NCI-H524 (cell line): ENCODE results near the gene ZBTB7C.
A peak's percentile ranks its signal among the peaks of the same experiment; 100 is the strongest.

Source experiments
- DNase-seq, 2 experiments: peaks; one replicate each; lab custom pipeline; 2025; lab: John Stamatoyannopoulos, UW

Gene ZBTB7C

GRCh38 chr18:48164701-48165100 lies 244.5 kb downstream of the ZBTB7C start:
- no peak for DNase-seq

GRCh38 chr18:48164116-48164515 lies 245.1 kb downstream of the ZBTB7C start:
- DNase-seq: peak in 1 of 2 experiments; percentile 37

GRCh38 chr18:48163738-48164115 lies 245.5 kb downstream of the ZBTB7C start:
- DNase-seq: no peak

DNA sequence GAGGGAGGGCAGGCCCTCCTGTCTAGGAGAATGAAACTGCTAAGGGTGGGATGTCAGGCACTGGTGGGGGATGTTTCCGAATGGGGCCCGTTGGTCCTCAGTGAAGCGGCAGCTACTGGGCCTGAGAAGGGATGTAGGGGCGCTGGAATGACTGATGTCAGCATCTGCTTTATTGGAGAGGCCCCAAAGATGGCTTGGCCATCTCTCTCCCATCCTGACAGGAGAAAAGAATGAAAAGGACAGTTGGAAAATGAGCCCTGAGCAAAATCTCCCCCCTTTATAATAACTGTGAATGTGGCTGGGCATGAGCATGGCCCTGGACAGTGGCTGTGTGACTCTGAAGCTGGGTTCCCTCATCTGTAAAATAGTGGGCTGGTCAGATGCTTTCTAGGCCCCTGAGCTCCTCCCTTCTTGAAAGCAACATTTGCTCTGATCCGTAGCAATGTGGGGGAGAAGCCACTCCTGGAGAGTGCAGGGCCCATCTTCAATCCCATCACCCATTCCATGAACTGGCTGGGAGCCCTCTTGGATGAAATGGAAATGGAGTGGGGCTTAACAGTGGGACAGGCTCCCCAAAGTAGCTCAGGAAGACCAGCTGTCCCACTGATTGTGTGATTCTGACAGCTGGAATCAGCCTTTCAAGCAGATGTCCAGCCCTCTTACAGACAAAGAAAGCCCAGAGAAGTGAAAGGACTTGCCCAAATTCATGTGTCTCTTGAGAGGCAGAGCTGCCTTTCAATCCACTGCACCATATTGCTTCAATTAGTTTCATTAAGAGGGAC lies 246.0 kb downstream of the ZBTB7C start:
- DNase-seq: peak; percentile 96 to 97

- peak; percentile 41 to 51 for DNase-seq
Measured at GRCh38 chr18:48161911-48162698, 247.1 kb downstream of the ZBTB7C start.

DNA sequence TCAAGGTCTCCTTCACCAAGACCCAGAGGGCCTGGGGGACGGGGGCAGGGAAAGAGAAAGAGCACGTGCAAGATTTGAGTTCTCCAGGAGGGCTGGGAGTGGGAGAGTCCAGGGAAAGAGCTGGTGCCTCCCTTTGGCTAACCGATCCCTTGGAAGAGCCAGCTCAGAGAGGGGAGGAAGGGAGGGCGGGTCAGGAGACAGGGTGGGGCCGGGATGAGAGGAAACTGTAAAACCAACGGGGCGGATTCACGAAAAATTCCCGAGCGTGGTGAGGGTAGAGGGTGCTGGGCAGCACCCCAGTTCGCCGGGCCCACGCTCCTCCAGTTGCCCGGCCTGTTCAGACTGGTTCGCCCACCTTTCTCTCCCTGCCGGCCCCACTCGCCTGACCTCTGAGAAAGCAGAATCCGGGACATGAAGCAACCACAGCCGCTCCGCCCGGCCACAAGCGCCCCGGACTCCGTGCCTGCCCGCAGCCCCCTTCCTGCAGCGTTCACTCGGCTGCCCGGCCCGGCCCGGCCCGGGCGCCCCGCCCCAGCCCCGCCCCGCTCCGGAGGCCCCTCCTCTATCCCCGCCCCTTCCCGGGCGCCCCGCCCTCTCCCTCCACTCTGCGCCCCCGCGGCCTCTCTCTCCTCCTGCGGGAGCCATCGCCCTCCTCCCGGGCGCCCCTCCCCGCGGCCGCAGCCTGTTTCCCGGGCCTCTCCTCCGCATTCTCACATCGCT lies 247.8 kb downstream of the ZBTB7C start:
- peak; percentile 41 to 63 for DNase-seq

GRCh38 chr18:48160622-48161021 lies 248.6 kb downstream of the ZBTB7C start:
- DNase-seq: no peak

DNA sequence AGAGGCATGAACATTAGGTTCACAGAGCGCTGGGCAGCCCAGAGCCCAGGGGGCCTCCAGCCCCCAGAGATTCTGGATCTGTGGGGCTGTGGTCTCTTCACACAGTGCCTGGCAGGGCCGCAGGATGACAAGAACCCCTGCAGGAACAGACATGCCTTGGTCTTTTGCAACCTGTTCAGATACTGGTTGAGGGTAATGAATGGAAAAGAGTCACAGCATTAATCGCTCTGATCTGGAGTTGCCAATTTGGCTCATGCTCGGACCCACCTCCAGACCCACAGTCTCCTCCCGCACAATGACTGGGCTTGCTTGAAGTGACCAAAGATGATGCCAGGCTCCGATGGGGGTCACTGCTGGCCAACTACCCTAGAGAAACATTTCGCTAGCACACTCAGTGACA lies 249.4 kb downstream of the ZBTB7C start:
- no peak for DNase-seq

GRCh38 chr18:48158721-48159120 lies 250.5 kb downstream of the ZBTB7C start:
- no peak for DNase-seq

GRCh38 chr18:48157956-48158355 lies 251.2 kb downstream of the ZBTB7C start:
- no peak for DNase-seq

GRCh38 chr18:48155856-48156255 lies 253.3 kb downstream of the ZBTB7C start:
- no peak for DNase-seq

DNA sequence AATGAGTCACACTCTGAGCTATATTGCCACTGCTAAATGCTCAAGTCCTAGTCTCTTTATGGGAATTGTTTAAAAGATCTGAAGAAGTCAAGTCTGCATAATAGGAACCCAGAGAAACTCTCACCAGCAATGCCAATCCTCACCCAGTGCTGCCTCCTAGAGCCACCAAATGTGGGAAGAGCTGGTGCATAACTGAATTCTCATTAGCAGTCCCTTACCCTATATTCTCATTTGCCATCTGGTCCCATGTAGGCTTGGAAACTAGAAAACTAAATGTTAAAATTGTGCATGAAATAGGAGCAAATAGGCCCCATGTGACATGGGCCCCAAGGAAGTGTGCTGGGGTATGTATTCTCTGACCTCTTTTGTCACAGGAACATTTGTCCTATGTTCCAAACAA lies 254.4 kb downstream of the ZBTB7C start:
- DNase-seq: peak in 1 of 2 experiments; percentile 53

DNA sequence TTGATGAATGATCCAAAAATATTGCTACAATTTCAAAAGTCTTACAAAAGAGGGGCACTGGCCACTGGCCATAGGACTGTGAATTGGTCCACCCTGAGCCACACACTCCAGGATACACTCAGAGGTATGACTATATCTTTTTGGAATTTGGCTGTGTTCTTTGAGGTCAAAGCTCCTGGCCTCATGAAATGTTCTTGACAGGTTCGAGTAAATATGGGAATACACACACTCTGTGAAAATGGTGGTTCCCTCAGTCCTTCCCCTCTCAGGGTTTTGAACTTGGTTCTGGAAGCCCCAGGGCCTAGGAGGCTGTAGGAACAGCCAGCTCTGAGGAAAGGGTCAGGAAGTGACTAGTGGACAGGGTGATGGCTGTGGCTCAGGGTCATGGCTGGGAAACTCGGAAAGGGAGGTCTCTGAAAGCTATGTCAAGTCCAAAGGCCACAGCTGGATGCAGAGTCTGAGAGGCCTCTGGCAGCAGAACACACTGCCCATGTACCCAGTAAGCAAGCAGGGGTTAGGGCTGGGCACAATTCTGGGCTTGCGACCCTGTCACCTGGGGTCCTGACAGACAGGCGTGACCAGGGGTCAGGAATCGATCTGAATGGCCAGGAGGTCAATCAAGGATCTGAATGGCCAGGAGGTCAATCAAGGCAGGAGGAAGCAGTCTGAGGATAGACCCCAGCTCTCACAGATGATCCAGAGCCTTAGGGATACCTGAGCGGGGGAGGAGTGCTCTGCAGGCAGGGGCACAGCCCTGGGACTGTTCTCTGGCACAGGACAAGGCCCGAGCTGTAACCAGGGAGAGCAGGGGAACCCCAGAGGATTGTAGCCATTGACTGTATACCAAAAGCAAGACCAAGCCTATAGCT lies 255.3 kb downstream of the ZBTB7C start:
- DNase-seq: no peak

DNA sequence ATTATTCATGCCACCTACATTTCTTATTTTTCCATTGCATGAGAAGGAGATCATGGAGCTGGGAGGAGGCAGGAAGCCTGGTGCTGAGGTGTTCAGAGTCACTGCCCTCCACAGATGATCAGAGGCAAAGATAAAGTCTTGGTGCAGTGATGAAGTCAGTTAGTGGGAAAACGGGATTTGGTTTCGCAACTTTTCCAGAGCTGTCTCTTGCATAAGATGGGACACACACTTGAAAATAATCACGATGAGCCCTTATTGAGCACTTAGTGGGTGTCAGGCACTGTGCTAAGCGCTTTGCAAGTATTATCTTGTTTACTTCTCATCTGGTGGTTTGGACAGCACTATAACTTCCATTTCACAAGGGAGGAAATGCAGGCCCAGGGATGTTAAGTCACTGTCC lies 256.6 kb downstream of the ZBTB7C start:
- peak in 1 of 2 experiments; percentile 2 for DNase-seq

- no peak for DNase-seq
Measured at GRCh38 chr18:48151421-48152065, 257.6 kb downstream of the ZBTB7C start.

- no peak for DNase-seq
Measured at GRCh38 chr18:48149020-48149685, 260.0 kb downstream of the ZBTB7C start.

- peak in 1 of 2 experiments; percentile 13 for DNase-seq
Measured at GRCh38 chr18:48142994-48143393, 266.2 kb downstream of the ZBTB7C start.

DNA sequence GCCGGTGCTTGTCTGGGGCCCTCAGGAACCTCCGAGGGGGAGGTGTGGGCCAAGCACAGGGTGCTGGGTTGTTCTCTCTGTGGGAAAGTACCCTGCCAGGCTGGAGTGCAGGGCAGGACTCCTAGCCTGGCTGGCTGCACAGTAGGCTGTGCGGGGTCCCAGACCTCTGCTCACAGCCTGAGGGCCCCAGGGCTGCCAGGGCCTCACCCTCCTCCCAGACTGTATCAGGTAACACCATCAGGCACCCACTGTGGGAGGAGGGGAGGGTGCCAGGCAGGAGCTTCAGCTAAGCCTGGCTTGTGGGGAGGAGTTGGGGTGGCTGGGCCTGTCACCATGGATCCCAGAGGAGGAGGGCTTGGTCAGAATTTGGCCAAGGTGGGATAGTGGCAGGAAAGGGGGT lies 266.8 kb downstream of the ZBTB7C start:
- DNase-seq: no peak

DNA sequence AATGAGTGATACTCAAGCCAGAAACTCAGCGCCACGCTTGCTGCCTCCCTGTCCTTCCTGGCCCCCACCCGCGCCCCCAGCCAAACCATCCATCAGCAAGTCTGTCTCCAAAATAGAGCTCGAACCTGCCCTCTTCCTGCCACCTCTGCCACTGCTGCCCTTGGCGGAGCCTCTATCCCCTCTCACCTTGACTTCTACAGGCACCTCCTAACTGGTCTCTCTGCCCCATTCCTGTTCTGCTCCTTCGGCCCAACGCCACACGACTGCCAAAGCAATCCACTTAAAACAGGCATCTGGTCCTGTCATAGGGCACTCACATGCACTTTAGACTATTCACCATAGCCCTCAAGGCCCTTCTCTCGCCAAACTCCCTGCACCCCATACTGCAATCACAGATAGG lies 268.5 kb downstream of the ZBTB7C start:
- no peak for DNase-seq
